Osteoblast (primary cell): ENCODE data around the gene BCCIP. TPM values are rescaled to one million over a fixed set of nuclear protein-coding genes. Genes with fewer than 3 reads are reported as not detected.

Source experiments
- DNase-seq: peaks from one replicate; pipeline ENCODE4 v3.0.0; 2011; ENCODE audit warnings: low spot score, mixed read lengths; ENCODE audit not compliant: insufficient read length; ENCODE audit errors: missing footprints
- H2AFZ ChIP-seq: 2 replicates; pipeline ENCODE4 v1.6.0; 2011; ENCODE audit warnings: mild to moderate bottlenecking, low read length
- H3K27ac ChIP-seq: 2 replicates; pipeline ENCODE4 v1.5.1; 2011; ENCODE audit warnings: mild to moderate bottlenecking, low read depth, low read length, moderate library complexity
- H3K27me3 ChIP-seq: 2 replicates; pipeline ENCODE4 v1.6.0; 2012; ENCODE audit warnings: mild to moderate bottlenecking, control low read depth, inconsistent platforms, low read length, moderate library complexity; ENCODE audit not compliant: insufficient read depth
- H3K36me3 ChIP-seq: 2 replicates; pipeline ENCODE4 v1.5.1; 2011; ENCODE audit warnings: mild to moderate bottlenecking, low read length, control low read depth, moderate library complexity; ENCODE audit not compliant: insufficient read depth
- H3K4me1 ChIP-seq: 2 replicates; pipeline ENCODE4 v1.5.1; 2011; ENCODE audit warnings: mild to moderate bottlenecking, low read length, control low read depth, moderate library complexity; ENCODE audit not compliant: insufficient read depth
- H3K4me2 ChIP-seq: 2 replicates; pipeline ENCODE4 v1.6.0; 2011; ENCODE audit warnings: mild to moderate bottlenecking, low read length; ENCODE audit not compliant: insufficient read depth
- H3K4me3 ChIP-seq: fragments of 200-600 bp; sonication (generic); 3 replicates; pipeline ENCODE4 v1.5.1; 2012; ENCODE audit warnings: mild to moderate bottlenecking, low read length, inconsistent platforms; ENCODE audit not compliant: insufficient read depth
- H3K79me2 ChIP-seq: 2 replicates; pipeline ENCODE4 v1.6.0; 2012; ENCODE audit warnings: mild to moderate bottlenecking, low read length, control low read depth, inconsistent platforms; ENCODE audit not compliant: insufficient read depth
- H3K9me3 ChIP-seq: 2 replicates; pipeline ENCODE4 v1.5.1; 2011; ENCODE audit warnings: low read depth, low read length, control low read depth
- H4K20me1 ChIP-seq: 2 replicates; pipeline ENCODE4 v1.6.0; 2012; ENCODE audit warnings: mild to moderate bottlenecking, low read length, control low read depth; ENCODE audit not compliant: insufficient read depth
- total RNA-seq: library from RNA; depleted of rRNA; stranded (reverse); fragments of >200 nt; gene quantifications from 2 replicates; pipeline ENCODE4 v1.2.3, GENCODE V29; 2012
- TF ChIP-seq, protein P1 (sequence below): IDR thresholded peaks from 2 replicates; pipeline ENCODE4 v1.5.1; 2011; ENCODE audit warnings: mild to moderate bottlenecking, low read depth, low read length, moderate library complexity; ENCODE audit errors: extremely low read depth

The BCCIP gene
- total RNA-seq, 1 donor, result 26.8 TPM

DNA sequence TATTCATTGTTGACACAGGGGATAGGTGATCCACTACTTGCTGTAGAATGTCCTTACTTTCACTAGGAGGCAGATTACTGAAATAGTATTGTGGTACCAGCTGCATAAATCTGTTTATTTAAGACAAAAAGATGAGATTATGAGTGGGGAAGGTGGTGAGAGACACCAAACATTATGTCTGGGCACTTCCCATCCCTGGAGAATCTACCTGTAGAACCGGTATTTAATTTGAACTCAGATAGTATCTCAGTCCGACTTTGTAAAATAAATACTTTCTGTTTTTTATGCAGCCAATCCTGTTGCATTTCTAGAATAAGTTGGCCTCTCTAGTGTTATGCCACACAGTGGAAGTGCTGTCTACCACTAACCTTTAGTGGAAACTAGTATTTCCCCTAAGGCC, 13.4 kb downstream of the BCCIP start:
- Histone ChIP-seq H3K36me3 (peaks cover 85% of the 10 kb centered on the region), H3K9me3 (no peaks in the 10 kb centered on the region), H2AFZ (no peak overlapping the region), H3K4me2 (no peak overlapping the region), H4K20me1 (peaks cover 6% of the 10 kb centered on the region), H3K4me1 (peaks cover 4% of the 10 kb centered on the region), H3K27ac (no peak overlapping the region), H3K27me3 (no peaks in the 10 kb centered on the region), H3K79me2 (no peaks in the 10 kb centered on the region), H3K4me3 (no peak overlapping the region)
- TF ChIP-seq, protein P1, sequence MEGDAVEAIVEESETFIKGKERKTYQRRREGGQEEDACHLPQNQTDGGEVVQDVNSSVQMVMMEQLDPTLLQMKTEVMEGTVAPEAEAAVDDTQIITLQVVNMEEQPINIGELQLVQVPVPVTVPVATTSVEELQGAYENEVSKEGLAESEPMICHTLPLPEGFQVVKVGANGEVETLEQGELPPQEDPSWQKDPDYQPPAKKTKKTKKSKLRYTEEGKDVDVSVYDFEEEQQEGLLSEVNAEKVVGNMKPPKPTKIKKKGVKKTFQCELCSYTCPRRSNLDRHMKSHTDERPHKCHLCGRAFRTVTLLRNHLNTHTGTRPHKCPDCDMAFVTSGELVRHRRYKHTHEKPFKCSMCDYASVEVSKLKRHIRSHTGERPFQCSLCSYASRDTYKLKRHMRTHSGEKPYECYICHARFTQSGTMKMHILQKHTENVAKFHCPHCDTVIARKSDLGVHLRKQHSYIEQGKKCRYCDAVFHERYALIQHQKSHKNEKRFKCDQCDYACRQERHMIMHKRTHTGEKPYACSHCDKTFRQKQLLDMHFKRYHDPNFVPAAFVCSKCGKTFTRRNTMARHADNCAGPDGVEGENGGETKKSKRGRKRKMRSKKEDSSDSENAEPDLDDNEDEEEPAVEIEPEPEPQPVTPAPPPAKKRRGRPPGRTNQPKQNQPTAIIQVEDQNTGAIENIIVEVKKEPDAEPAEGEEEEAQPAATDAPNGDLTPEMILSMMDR, result no peak
- no peak for DNase-seq

DNA sequence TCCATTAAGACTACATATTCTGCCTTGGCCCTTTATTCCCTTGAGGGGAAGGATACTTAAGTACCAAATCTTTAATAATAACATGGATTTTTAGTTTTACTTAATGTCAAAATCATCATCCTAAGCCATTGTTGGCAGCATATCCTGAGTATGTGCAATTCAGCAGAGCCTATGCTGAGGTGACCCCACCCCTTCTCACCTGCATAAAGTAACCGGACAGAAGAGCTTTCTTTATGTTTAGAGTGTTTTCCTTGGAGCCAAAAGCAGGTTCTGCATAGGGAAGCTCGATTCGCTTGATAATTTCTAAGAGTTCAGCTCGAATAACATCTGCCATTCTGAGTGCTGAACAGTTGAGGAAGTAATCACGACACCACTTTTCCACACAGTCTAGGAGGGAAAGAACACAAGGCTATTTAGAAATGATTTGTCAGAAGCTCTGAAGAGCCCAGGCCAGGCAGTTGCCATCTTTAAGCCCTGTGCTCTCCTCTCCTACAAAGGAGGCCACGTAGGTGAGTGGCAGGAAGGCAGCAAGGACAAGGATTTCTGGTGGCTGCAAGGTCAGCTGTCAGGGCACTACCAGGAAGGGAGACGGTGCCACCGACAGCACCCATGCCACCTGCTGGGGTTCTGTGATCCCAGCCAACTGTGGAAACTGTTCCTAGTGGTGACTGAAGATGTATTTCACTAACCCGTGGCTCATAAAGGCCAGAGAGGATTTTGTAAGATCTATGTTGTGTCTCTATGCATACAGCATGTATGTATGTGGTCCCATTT, 15.6 kb downstream of the BCCIP start:
- peaks cover 4% of the 10 kb centered on the region for H3K4me1 ChIP-seq
- no peaks in the 10 kb centered on the region for H3K79me2 ChIP-seq
- H3K27me3 ChIP-seq, result no peaks in the 10 kb centered on the region
- no peak overlapping the region for H3K4me3 ChIP-seq
- no peak overlapping the region for H3K4me2 ChIP-seq
- H3K9me3 ChIP-seq, result no peaks in the 10 kb centered on the region
- H4K20me1 ChIP-seq, result peaks cover 6% of the 10 kb centered on the region
- peaks cover 69% of the 10 kb centered on the region for H3K36me3 ChIP-seq
- H3K27ac ChIP-seq, result no peak overlapping the region
- TF ChIP-seq, protein P1, result no peak
- DNase-seq, result no peak
- no peak overlapping the region for H2AFZ ChIP-seq

DNA sequence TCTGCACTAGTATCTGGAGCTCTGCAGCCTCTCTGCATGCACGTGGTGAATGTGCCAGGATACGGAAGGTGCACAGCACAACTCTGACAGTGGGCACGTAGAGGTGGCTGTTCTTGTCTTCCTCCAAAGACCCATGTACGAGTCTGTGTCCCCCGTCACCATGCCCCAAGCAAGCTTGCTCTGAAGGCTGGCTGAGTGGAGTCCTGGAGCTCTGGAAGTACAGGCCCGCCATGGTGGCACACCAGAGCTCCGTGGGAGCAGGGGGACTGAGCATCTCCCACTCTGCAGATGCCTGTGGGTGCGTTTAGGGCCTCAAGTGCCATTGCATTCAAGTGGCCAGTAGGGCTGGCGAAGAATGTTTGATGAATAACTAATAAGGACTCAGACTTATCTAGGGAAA, 17.1 kb downstream of the BCCIP start:
- H3K4me3 ChIP-seq, result no peak overlapping the region
- no peak overlapping the region for H2AFZ ChIP-seq
- no peaks in the 10 kb centered on the region for H3K79me2 ChIP-seq
- peaks cover 63% of the 10 kb centered on the region for H3K36me3 ChIP-seq
- H3K4me1 ChIP-seq, result peaks cover 4% of the 10 kb centered on the region
- DNase-seq, result no peak
- TF ChIP-seq, protein P1, result no peak
- H4K20me1 ChIP-seq, result peaks cover 6% of the 10 kb centered on the region
- no peak overlapping the region for H3K4me2 ChIP-seq
- H3K9me3 ChIP-seq, result no peaks in the 10 kb centered on the region
- no peak overlapping the region for H3K27ac ChIP-seq
- H3K27me3 ChIP-seq, result no peaks in the 10 kb centered on the region

DNA sequence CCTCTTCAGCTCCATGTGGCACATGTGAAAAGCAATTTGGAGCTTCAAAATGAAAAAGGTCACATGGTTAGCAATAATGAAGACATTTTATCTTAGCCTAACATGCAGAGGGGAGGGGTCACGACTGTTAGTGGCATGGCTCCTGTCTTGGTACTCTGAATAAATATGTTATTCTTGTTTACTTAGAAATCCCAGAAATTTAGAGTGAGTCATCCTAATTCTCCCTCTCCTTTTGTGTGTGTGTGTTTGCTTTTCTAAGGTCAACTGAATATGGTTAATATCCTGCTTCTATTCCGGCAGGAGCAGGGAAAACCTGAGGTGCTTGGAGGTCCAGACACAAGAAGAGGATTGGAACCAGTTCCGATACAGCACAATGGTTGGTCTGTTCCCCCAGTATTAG, 17.6 kb downstream of the BCCIP start:
- Histone ChIP-seq H3K4me2 (no peak overlapping the region), H2AFZ (no peak overlapping the region), H4K20me1 (peaks cover 6% of the 10 kb centered on the region), H3K4me3 (no peak overlapping the region), H3K4me1 (peaks cover 4% of the 10 kb centered on the region), H3K36me3 (peaks cover 58% of the 10 kb centered on the region), H3K27me3 (no peaks in the 10 kb centered on the region), H3K79me2 (no peaks in the 10 kb centered on the region), H3K9me3 (no peaks in the 10 kb centered on the region), H3K27ac (no peak overlapping the region)
- TF ChIP-seq, protein P1, result no peak
- peak; percentile 89 for DNase-seq
